Measurements from ENCODE around the gene RBM45.

DNA sequence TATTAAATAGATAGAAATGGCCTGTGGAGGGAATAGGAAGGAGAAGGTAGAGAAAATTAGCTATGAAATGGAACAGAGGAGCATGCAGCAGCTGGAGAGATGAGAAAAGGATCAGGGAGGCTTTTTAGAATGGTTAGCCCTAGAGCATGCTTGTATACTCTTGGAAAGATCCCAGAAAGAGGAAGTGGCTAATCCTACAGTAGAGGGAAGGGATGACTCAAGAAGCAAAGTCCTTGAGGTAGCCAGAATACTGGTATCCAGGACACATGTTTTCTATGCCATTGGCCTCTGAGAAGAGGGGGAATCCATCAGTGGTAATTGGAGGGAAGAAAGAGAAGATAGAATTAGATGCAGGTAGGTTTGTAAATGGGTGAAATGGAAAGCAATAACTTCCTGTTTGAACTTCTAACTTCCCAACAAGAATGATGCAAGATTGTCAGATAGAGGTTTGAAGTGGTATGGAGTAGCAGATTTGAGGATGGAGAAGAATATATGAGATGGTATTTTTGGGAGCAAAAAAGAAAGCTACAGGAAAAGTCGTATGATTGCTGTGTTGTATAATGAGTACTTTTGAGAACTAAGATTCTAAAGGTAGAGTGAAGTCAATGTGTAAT, 64.9 kb downstream of the RBM45 start:
- TF ChIP-seq, protein P1, sequence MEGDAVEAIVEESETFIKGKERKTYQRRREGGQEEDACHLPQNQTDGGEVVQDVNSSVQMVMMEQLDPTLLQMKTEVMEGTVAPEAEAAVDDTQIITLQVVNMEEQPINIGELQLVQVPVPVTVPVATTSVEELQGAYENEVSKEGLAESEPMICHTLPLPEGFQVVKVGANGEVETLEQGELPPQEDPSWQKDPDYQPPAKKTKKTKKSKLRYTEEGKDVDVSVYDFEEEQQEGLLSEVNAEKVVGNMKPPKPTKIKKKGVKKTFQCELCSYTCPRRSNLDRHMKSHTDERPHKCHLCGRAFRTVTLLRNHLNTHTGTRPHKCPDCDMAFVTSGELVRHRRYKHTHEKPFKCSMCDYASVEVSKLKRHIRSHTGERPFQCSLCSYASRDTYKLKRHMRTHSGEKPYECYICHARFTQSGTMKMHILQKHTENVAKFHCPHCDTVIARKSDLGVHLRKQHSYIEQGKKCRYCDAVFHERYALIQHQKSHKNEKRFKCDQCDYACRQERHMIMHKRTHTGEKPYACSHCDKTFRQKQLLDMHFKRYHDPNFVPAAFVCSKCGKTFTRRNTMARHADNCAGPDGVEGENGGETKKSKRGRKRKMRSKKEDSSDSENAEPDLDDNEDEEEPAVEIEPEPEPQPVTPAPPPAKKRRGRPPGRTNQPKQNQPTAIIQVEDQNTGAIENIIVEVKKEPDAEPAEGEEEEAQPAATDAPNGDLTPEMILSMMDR (IDR thresholded peaks at IDR 0.05 in 8 of 11, conservative IDR thresholded peaks at IDR 0.05 in 3 of 11): no peak
- TF ChIP-seq POLR2AphosphoS5 (IDR thresholded peaks at IDR 0.05): no peak
